ENCODE measurements around the gene NUBP2.

DNA sequence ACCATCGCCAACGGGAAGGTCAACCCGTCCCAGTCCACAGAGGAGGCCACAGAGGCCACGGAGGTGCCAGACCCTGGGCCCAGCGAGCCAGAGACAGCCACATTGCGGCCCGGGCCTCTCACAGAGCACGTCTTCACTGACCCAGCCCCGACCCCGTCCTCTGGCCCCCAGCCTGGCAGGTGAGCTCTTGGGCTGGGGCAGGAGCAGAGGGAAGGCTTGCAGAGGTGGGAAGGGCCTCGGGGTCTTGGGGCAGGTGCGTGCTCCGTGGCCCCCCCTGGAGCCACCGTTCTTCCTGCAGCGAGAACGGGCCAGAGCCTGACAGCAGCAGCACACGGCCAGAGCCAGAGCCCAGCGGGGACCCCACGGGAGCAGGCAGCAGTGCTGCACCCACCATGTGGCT lies 16.5 kb upstream of the NUBP2 start:
- TF ChIP-seq EP300 (IDR thresholded peaks at IDR 0.05; ENCODE audit: borderline replicate concordance): no peak
- TF ChIP-seq, protein P1, sequence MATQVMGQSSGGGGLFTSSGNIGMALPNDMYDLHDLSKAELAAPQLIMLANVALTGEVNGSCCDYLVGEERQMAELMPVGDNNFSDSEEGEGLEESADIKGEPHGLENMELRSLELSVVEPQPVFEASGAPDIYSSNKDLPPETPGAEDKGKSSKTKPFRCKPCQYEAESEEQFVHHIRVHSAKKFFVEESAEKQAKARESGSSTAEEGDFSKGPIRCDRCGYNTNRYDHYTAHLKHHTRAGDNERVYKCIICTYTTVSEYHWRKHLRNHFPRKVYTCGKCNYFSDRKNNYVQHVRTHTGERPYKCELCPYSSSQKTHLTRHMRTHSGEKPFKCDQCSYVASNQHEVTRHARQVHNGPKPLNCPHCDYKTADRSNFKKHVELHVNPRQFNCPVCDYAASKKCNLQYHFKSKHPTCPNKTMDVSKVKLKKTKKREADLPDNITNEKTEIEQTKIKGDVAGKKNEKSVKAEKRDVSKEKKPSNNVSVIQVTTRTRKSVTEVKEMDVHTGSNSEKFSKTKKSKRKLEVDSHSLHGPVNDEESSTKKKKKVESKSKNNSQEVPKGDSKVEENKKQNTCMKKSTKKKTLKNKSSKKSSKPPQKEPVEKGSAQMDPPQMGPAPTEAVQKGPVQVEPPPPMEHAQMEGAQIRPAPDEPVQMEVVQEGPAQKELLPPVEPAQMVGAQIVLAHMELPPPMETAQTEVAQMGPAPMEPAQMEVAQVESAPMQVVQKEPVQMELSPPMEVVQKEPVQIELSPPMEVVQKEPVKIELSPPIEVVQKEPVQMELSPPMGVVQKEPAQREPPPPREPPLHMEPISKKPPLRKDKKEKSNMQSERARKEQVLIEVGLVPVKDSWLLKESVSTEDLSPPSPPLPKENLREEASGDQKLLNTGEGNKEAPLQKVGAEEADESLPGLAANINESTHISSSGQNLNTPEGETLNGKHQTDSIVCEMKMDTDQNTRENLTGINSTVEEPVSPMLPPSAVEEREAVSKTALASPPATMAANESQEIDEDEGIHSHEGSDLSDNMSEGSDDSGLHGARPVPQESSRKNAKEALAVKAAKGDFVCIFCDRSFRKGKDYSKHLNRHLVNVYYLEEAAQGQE (IDR thresholded peaks at IDR 0.05; ENCODE audit: low read depth): no peak

Data from Ishikawa (cell line).